BLaER1 treated with 17β-estradiol and CSF1 and Interleukin-3, amounts not matched to agents 10 nM and 100 nM (cell line): ENCODE data around the gene GTF2IRD2.
"Not testable (repeated sequence)": the region's sequence is repeated elsewhere in the genome, so short reads cannot be mapped to it uniquely, and the experiment has no call there.

ENCODE experiments used
- H3K27ac ChIP-seq, 11 experiments: shearing (Covaris generic); formaldehyde crosslinking; 2 replicates each; pipeline ENCODE4 v1.8.1; 2022
- H3K27me3 ChIP-seq, 11 experiments: shearing (Covaris generic); formaldehyde crosslinking; 2 replicates each; pipeline ENCODE4 v1.8.1; 2022
- H3K36me3 ChIP-seq, 11 experiments: shearing (Covaris generic); formaldehyde crosslinking; 2 replicates each; pipeline ENCODE4 v1.8.1; 2022
- H3K4me1 ChIP-seq, 10 experiments: shearing (Covaris generic); formaldehyde crosslinking; 2 replicates each; pipeline ENCODE4 v1.8.1; 2022
- H3K4me2 ChIP-seq, 11 experiments: shearing (Covaris generic); formaldehyde crosslinking; 2 replicates each; pipeline ENCODE4 v1.8.1; 2022
- H3K4me3 ChIP-seq, 10 experiments: shearing (Covaris generic); formaldehyde crosslinking; 2 replicates each; pipeline ENCODE4 v1.8.1; 2022
- H3K9ac ChIP-seq, 11 experiments: shearing (Covaris generic); formaldehyde crosslinking; 2 replicates each; pipeline ENCODE4 v1.8.1; 2022
- H3K9me3 ChIP-seq, 11 experiments: shearing (Covaris generic); formaldehyde crosslinking; replicated peaks in 1 of 11; 2 replicates each; pipeline ENCODE4 v1.8.1; 2022
- H4K20me1 ChIP-seq, 11 experiments: shearing (Covaris generic); formaldehyde crosslinking; 2 replicates each; pipeline ENCODE4 v1.8.1; 2022

The GTF2IRD2 gene

DNA sequence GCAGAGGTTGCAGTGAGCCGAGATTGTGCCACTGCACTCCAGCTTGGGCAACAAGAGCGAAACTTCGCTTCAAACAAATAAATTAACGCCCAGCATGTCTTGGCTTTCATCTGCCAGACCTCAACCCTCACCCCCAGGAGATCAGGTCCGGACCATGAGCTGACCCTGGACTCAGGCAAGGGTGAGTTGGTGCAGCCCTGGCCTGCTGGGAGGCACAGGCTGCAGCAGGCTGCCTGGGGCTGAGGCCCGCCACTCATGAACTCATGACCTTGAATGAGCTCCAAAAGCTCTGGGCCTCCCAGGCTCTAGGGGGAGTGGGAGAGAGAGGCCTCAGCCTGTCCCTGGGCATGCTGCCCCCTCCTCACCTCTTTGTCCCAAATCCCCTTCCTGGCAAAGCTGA, 79.3 kb downstream of the GTF2IRD2 start:
- not testable (repeated sequence) for H3K4me3 ChIP-seq, H4K20me1 ChIP-seq, H3K36me3 ChIP-seq, H3K9me3 ChIP-seq, H3K9ac ChIP-seq, H3K27me3 ChIP-seq
- Histone ChIP-seq H3K4me2 (peak overlapping the region in 4 of 11 experiments; percentile 21 to 42 (median 28); a peak in 5 of 22 replicates), H3K4me1 (peaks cover 2 to 19% (median 11%) of the 10 kb centered on the region in 10 experiments; a peak in 18 of 20 replicates), H3K27ac (peak overlapping the region in 6 of 11 experiments; percentile 43 to 65 (median 59); a peak in 10 of 22 replicates)

DNA sequence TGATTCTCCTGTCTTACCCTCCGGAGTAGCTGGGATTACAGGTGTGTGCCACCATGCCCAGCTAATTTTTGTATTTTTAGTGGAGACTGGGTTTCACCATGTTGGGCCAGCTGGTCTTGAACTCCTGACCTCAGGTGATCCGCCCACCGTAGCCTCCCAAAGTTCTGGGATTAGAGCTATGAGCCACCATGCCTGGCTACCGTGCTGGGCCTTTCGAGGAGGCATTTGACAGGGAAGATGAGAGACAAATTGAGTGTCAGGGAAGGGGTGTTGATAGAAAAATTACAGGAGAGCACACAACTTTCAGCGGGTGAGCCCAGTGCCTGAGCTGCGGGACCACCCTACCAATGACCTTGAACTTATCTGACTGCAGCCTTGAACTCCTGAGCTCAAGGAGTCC, 81.3 kb downstream of the GTF2IRD2 start:
- H3K9me3 ChIP-seq, H3K27me3 ChIP-seq, H3K36me3 ChIP-seq, H4K20me1 ChIP-seq, H3K4me3 ChIP-seq: not testable (repeated sequence)
- Histone ChIP-seq H3K4me1 (peaks cover 6 to 23% (median 14%) of the 10 kb centered on the region in 10 experiments; a peak in 18 of 20 replicates), H3K9ac (peak overlapping the region in 5 of 11 experiments; percentile 36 to 64 (median 60); a peak in 6 of 22 replicates), H3K27ac (peak overlapping the region in 9 of 11 experiments; percentile 55 to 80 (median 74); a peak in 16 of 22 replicates), H3K4me2 (peak overlapping the region in 5 of 11 experiments; percentile 50 to 71 (median 57); a peak in 4 of 22 replicates)

DNA sequence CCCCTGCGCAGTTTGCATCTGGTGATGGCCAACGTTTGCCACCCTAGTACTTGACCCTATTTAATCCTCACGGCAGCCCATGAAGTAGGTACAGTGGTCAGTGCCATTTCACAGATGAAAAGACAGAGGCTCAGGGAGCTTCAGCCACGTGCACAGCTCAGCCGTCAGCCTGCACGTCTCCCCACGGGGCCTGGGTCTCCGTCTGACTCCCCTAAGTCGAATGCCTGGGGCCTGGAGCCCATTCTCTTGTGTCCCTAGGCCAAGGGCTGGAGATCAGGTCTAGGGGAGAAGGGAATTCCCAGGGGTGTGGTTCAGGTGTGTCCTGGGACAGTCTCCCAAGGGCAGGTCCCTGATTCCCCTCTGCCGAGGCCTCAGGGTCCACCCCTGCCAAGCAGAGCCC, 84.4 kb downstream of the GTF2IRD2 start:
- peak overlapping the region in 9 of 11 experiments; percentile 65 to 75 (median 71); a peak in 14 of 22 replicates for H3K9ac ChIP-seq

DNA sequence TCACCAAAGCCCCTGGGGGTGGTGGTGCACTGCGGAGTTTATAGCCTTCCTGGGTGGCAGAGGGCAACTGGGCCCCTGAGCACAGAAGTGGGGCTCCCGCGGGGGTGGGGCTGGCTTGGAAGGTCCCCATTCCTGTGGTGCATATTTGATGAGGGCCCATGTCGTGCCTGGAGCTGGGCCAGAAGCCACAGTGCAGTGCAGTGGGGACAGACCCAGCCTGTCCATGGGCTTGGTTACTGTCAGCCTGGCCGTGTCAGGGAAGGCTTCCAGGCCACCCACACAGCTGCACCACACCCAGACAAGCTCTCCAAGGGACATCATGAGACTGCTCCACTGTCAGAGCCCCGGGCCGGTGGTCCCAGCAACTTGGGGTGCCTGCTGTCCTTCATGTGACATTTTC, 84.9 kb downstream of the GTF2IRD2 start:
- H3K4me2 ChIP-seq, result peak overlapping the region in 6 of 11 experiments; percentile 57 to 69 (median 65); a peak in 8 of 22 replicates
- H3K27me3 ChIP-seq, H4K20me1 ChIP-seq, H3K4me3 ChIP-seq, H3K9me3 ChIP-seq, H3K36me3 ChIP-seq: not testable (repeated sequence)
- peak overlapping the region in 8 of 11 experiments; percentile 65 to 75 (median 70); a peak in 9 of 22 replicates for H3K9ac ChIP-seq
- peaks cover 6 to 26% (median 16%) of the 10 kb centered on the region in 10 experiments; a peak in 18 of 20 replicates for H3K4me1 ChIP-seq
- H3K27ac ChIP-seq, result peak overlapping the region in 10 of 11 experiments; percentile 73 to 88 (median 84); a peak in 16 of 22 replicates

More for the DNA sequence above, 84.4 kb downstream of the GTF2IRD2 start:
- H3K36me3 ChIP-seq, H4K20me1 ChIP-seq, H3K27me3 ChIP-seq, H3K9me3 ChIP-seq, H3K4me3 ChIP-seq: not testable (repeated sequence)
- Histone ChIP-seq H3K4me2 (peak overlapping the region; percentile 42 to 75 (median 65); a peak in 20 of 22 replicates), H3K4me1 (peaks cover 6 to 25% (median 14%) of the 10 kb centered on the region in 10 experiments; a peak in 18 of 20 replicates), H3K27ac (peak overlapping the region; percentile 42 to 88 (median 84))

DNA sequence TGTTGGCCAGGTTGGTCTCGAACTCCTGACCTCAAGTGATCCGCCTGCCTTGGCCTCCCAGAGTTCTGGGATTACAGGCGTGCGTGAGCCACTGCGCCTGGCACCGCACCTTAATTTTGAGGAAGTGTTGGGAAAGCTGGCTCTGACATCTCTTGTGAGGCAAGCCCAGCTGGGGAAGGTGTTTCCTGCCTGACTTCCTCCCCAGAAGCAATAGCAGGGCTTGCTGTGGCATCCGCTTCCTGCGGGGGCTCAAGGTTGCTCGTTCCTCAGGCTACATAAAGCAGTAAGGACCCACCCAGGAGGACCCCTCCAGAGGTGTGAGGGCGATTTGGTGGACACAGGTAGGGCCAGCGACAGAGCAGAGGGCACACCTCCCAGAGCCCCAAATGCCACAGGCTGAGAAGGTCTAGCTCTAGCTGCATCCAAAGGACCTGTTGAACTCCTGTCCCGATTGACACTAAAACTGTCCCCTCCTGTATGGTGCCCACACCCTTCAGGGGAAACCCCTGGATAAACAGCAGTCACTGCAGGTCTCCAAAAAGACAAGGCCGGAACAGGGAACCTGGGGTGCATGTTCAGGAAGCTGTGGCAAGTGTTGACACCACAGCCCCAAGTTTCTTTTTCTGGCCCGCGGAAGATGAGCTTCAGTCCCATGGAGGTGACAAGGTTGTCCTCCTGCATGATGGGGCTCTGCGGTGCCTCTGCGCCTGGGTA, 86.0 kb downstream of the GTF2IRD2 start:
- H3K27ac ChIP-seq, H3K9ac ChIP-seq, H3K27me3 ChIP-seq, H3K36me3 ChIP-seq, H3K4me3 ChIP-seq, H4K20me1 ChIP-seq, H3K4me2 ChIP-seq, H3K9me3 ChIP-seq: not testable (repeated sequence)
- peaks cover 6 to 26% (median 16%) of the 10 kb centered on the region in 10 experiments; a peak in 18 of 20 replicates for H3K4me1 ChIP-seq

DNA sequence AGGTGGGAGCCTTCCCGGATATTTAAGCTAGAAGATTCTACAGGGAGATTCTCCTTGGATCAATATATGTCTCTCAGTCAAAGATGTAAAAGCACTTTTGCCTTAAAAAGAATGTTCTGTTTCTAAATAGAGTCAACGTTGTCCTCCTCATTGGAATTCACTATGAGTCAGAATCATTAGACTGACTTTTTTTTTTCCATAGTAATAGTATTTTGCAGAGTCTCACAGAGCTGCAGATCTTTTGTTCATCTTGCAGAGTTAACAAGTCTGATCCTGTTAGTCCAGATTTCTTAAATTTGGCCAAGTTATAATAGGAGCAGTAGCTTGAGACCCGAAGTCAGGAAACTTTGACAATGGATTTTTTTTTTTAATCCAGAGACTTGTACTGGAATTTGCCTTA, 92.4 kb downstream of the GTF2IRD2 start:
- H3K9ac ChIP-seq, H3K27ac ChIP-seq, H3K4me1 ChIP-seq, H3K4me2 ChIP-seq, H3K4me3 ChIP-seq, H3K27me3 ChIP-seq, H4K20me1 ChIP-seq, H3K36me3 ChIP-seq, H3K9me3 ChIP-seq: not testable (repeated sequence)

DNA sequence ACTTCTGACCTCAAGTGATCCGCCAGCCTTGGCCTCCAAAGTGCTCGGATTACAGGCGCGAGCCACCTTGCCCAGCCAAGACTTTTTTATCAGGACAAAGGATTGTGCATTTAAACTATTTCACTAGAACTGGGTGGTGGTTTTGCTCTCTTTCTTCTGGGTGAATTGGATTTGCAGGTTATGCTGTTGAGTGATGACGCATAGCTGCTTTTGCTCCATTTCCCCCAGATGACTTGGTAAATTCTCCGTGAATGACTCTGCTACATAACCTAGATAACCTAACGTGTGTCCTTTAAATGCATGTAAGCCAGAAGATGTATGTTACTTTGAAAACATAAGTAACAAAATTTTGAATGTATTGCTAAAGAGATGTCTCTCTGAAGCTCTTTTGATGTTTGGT, 93.1 kb downstream of the GTF2IRD2 start:
- H3K9ac ChIP-seq, H4K20me1 ChIP-seq, H3K9me3 ChIP-seq, H3K4me3 ChIP-seq, H3K27ac ChIP-seq, H3K4me2 ChIP-seq, H3K36me3 ChIP-seq, H3K4me1 ChIP-seq, H3K27me3 ChIP-seq: not testable (repeated sequence)

DNA sequence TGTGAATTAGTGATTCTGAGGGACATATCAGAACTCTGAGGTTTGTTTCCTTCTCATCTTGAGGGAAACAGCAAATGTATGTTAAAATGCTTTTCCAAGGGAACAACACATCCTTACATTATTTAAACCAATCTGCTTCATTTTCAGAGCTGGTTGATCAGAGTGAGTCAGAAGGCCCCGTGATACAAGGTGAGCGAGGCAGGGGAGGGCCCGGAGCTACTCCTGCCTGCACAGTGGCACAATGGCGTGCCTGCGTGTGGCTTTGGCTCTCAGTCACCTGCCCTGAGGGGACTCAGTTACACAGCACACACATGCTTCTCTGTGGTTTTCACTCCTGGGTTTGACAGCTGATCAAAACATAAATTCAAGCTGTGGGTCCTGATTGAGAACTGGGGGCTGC, 94.7 kb downstream of the GTF2IRD2 start:
- not testable (repeated sequence) for H3K4me2 ChIP-seq, H3K4me3 ChIP-seq, H3K9ac ChIP-seq

DNA sequence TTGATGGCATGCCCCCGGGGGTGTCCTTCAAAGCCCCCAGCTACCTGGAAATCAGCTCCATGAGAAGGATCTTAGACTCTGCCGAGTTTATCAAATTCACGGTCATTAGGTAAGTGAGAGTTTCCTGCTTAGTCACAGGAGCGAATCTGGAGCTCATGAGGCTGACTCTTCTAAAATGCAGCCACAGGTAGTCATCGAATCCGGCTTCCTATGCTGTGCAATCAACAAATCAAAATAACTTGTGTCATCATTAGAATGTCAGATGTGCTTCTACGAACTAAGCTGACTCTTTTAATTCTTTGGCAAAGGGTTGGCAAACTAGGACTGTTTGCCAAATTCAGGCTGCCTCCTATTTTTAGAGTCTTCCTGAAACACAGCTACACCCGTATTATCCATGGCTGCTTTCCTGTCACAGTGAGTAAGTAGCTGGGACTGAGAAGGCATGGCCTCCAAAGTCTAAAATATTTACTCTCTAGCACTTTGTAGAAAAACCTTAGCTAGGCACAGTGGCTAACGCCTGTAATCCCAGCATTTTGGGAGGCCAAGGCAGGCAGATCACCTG, 97.4 kb downstream of the GTF2IRD2 start:
- not testable (repeated sequence) for H3K4me3 ChIP-seq, H3K4me2 ChIP-seq, H3K27ac ChIP-seq, H3K4me1 ChIP-seq, H3K36me3 ChIP-seq, H3K27me3 ChIP-seq, H4K20me1 ChIP-seq, H3K9ac ChIP-seq, H3K9me3 ChIP-seq

More for the DNA sequence above, 94.7 kb downstream of the GTF2IRD2 start:
- H3K27ac ChIP-seq, H3K27me3 ChIP-seq, H3K9me3 ChIP-seq, H3K4me1 ChIP-seq, H3K36me3 ChIP-seq, H4K20me1 ChIP-seq: not testable (repeated sequence)
